PFSK-1 (cell line): Measurements from ENCODE around the gene APC.

Experiments
- FOXP2 ChIP-seq: optimal IDR thresholded peaks from 2 replicates; pipeline ENCODE3; 2011; ENCODE audit warnings: borderline replicate concordance, control low read depth, inconsistent platforms; ENCODE audit not compliant: insufficient read depth; ENCODE audit errors: extremely low read length, extremely low read depth
- POLR2AphosphoS5 ChIP-seq: IDR thresholded peaks from 2 replicates; pipeline ENCODE4 v1.6.1; 2012; ENCODE audit warnings: low read depth, mild to moderate bottlenecking, control low read depth, low read length, moderate library complexity
- SIN3A ChIP-seq: IDR thresholded peaks from 2 replicates; pipeline ENCODE4 v1.6.1; 2012; ENCODE audit warnings: mild to moderate bottlenecking, low read length, moderate library complexity, borderline replicate concordance; ENCODE audit not compliant: insufficient read depth
- TAF1 ChIP-seq: IDR thresholded peaks from 2 replicates; pipeline ENCODE4 v1.6.1; 2012; ENCODE audit warnings: low read length, control low read depth, borderline replicate concordance; ENCODE audit not compliant: insufficient read depth
- TF ChIP-seq, protein P1 (sequence below), 2 experiments: IDR thresholded peaks; 2 replicates each; pipeline versions ENCODE4 v1.6.1 to v1.8.0; 2011 to 2012; ENCODE audit warnings: low read depth in 2 of 2, low read length in 2 of 2, control low read depth in 1 of 2, inconsistent platforms in 1 of 2, mild to moderate bottlenecking in 1 of 2, moderate library complexity in 1 of 2; ENCODE audit not compliant: insufficient read depth in 1 of 2

DNA sequence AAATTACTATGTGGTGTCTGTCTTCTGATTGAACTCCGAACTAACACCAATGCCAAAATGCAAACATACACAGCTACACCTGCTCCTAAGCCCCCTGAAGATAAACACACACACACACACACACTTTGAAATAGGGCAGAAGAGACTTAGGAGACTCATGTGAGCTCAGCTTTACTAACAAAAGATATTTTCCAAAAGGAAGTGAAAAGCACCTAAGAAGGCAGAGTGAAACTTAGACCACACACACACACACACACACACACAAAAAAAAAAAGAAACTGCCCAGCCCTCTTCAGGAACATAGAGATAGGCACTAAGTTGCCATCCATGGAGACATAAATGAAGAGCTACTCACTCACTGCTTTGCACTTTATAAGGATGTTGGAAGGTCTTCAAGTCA lies 45.2 kb upstream of the APC start:
- TF ChIP-seq, protein P1, sequence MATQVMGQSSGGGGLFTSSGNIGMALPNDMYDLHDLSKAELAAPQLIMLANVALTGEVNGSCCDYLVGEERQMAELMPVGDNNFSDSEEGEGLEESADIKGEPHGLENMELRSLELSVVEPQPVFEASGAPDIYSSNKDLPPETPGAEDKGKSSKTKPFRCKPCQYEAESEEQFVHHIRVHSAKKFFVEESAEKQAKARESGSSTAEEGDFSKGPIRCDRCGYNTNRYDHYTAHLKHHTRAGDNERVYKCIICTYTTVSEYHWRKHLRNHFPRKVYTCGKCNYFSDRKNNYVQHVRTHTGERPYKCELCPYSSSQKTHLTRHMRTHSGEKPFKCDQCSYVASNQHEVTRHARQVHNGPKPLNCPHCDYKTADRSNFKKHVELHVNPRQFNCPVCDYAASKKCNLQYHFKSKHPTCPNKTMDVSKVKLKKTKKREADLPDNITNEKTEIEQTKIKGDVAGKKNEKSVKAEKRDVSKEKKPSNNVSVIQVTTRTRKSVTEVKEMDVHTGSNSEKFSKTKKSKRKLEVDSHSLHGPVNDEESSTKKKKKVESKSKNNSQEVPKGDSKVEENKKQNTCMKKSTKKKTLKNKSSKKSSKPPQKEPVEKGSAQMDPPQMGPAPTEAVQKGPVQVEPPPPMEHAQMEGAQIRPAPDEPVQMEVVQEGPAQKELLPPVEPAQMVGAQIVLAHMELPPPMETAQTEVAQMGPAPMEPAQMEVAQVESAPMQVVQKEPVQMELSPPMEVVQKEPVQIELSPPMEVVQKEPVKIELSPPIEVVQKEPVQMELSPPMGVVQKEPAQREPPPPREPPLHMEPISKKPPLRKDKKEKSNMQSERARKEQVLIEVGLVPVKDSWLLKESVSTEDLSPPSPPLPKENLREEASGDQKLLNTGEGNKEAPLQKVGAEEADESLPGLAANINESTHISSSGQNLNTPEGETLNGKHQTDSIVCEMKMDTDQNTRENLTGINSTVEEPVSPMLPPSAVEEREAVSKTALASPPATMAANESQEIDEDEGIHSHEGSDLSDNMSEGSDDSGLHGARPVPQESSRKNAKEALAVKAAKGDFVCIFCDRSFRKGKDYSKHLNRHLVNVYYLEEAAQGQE (IDR thresholded peaks at IDR 0.05; ENCODE audit: insufficient read depth in 1 of 2, low read depth in 2 of 2, low read length in 2 of 2) = no peak
- no peak for TF ChIP-seq POLR2AphosphoS5
- TF ChIP-seq SIN3A = no peak
- TF ChIP-seq TAF1 = no peak
- TF ChIP-seq FOXP2 = no peak
